HS-5 (cell line): ENCODE measurements around the gene SMG6.

Experiments
- DNase-seq: peaks from one replicate; pipeline ENCODE4 v3.0.0-alpha.2; 2012; ENCODE audit warnings: low read depth

Gene SMG6

GRCh38 chr17:2048805-2049204 is 254.8 kb downstream of the SMG6 start:
- no peak for DNase-seq

- no peak for DNase-seq
Observed at GRCh38 chr17:2047590-2047989, 256.0 kb downstream of the SMG6 start.

GRCh38 chr17:2044263-2044894 is 259.2 kb downstream of the SMG6 start:
- no peak for DNase-seq

GRCh38 chr17:2043785-2044184 is 259.8 kb downstream of the SMG6 start:
- no peak for DNase-seq

GRCh38 chr17:2042933-2043332 is 260.7 kb downstream of the SMG6 start:
- DNase-seq = no peak

GRCh38 chr17:2042390-2042847 is 261.2 kb downstream of the SMG6 start:
- DNase-seq = no peak

GRCh38 chr17:2041561-2042389 is 261.8 kb downstream of the SMG6 start, which contains the start of gene OVCA2:
TSS of gene OVCA2 (plus strand) at chr17:2042022. CDS start at chr17:2042048, 26 bp downstream.
- peak; percentile 76 for DNase-seq

GRCh38 chr17:2040942-2041560 is 262.5 kb downstream of the SMG6 start:
- DNase-seq = no peak

GRCh38 chr17:2040219-2040827 is 263.3 kb downstream of the SMG6 start:
- DNase-seq = no peak

GRCh38 chr17:2037155-2037554 is 266.4 kb downstream of the SMG6 start:
- DNase-seq = no peak

GRCh38 chr17:2035541-2036488 is 267.8 kb downstream of the SMG6 start:
- no peak for DNase-seq

- DNase-seq = peak; percentile 78
Observed at GRCh38 chr17:2034806-2035540, 268.6 kb downstream of the SMG6 start.

- DNase-seq = no peak
Observed at GRCh38 chr17:2034157-2034556, 269.4 kb downstream of the SMG6 start.

GRCh38 chr17:2033153-2033552 is 270.4 kb downstream of the SMG6 start:
- DNase-seq = no peak

GRCh38 chr17:2030779-2031163 is 272.8 kb downstream of the SMG6 start:
- DNase-seq = no peak

- DNase-seq = peak; percentile 69
Observed at GRCh38 chr17:2029911-2030778, 273.4 kb downstream of the SMG6 start, which contains the start of gene DPH1. TSS of gene DPH1 (plus strand) at chr17:2030153. CDS start at chr17:2030170, 17 bp downstream.

GRCh38 chr17:2028737-2029136 is 274.8 kb downstream of the SMG6 start:
- no peak for DNase-seq

GRCh38 chr17:2028234-2028614 is 275.4 kb downstream of the SMG6 start:
- no peak for DNase-seq

- no peak for DNase-seq
Observed at GRCh38 chr17:2027528-2028233, 275.9 kb downstream of the SMG6 start.
